Measurements from ENCODE around the gene PDGFRB.

The PDGFRB gene

GRCh38 chr5:150080696-150081435 lies 74.8 kb downstream of the PDGFRB start:
- no peak for DNase-seq

- no peak for DNase-seq
These were observed 75.7 kb downstream of the PDGFRB start for GRCh38 chr5:150079909-150080461.

GRCh38 chr5:150078802-150079689 lies 76.6 kb downstream of the PDGFRB start:
- no peak for DNase-seq

GRCh38 chr5:150077996-150078801 lies 77.4 kb downstream of the PDGFRB start:
- DNase-seq, result no peak

GRCh38 chr5:150077060-150077459 lies 78.6 kb downstream of the PDGFRB start:
- DNase-seq, result no peak

GRCh38 chr5:150075806-150076205 lies 79.8 kb downstream of the PDGFRB start:
- DNase-seq, result no peak

GRCh38 chr5:150075233-150075632 lies 80.4 kb downstream of the PDGFRB start:
- no peak for DNase-seq

- no peak for DNase-seq
These were observed 82.0 kb downstream of the PDGFRB start for GRCh38 chr5:150073677-150074076.

GRCh38 chr5:150073086-150073625 lies 82.5 kb downstream of the PDGFRB start:
- no peak for DNase-seq

GRCh38 chr5:150070821-150071220 lies 84.8 kb downstream of the PDGFRB start:
- DNase-seq, result no peak

GRCh38 chr5:150069672-150070627 lies 85.7 kb downstream of the PDGFRB start:
- no peak for DNase-seq

- no peak for DNase-seq
These were observed 86.5 kb downstream of the PDGFRB start for GRCh38 chr5:150068961-150069645.

GRCh38 chr5:150068472-150068871 lies 87.2 kb downstream of the PDGFRB start:
- no peak for DNase-seq

- no peak for DNase-seq
These were observed 87.6 kb downstream of the PDGFRB start for GRCh38 chr5:150068071-150068470.

- no peak for DNase-seq
These were observed 88.2 kb downstream of the PDGFRB start for GRCh38 chr5:150067405-150067960.

- DNase-seq, result no peak
These were observed 88.7 kb downstream of the PDGFRB start for GRCh38 chr5:150066901-150067396.

GRCh38 chr5:150066436-150066835 lies 89.2 kb downstream of the PDGFRB start:
- no peak for DNase-seq

GRCh38 chr5:150065886-150066285 lies 89.8 kb downstream of the PDGFRB start:
- DNase-seq, result peak; percentile 8

- no peak for DNase-seq
These were observed 90.3 kb downstream of the PDGFRB start for GRCh38 chr5:150065346-150065745.

GRCh38 chr5:150064681-150065220 lies 90.9 kb downstream of the PDGFRB start:
- no peak for DNase-seq

All from CD4-positive, alpha-beta T cell treated with Interferon gamma for 1 hour (primary cell).